Neural progenitor cell (in vitro differentiated cells): ENCODE measurements around the gene EPS8L1. TPM values are rescaled to one million over a fixed set of nuclear protein-coding genes. Genes with fewer than 3 reads are reported as not detected.
A peak's percentile ranks its signal among the peaks of the same experiment; 100 is the strongest.
"Not testable (repeated sequence)": the region's sequence is repeated elsewhere in the genome, so short reads cannot be mapped to it uniquely, and the experiment has no call there.

Experiments
- DNase-seq: peaks from one replicate; pipeline ENCODE4 v3.0.0-alpha.2; 2016; ENCODE audit warnings: low spot score
- H2AFZ ChIP-seq: fragments of 200-600 bp; sonication (generic); replicated peaks from 2 replicates; pipeline ENCODE4 v1.6.1; 2016; ENCODE audit warnings: antibody characterized with exemption
- H3F3A ChIP-seq: fragments of 200-600 bp; sonication (generic); 2 replicates; pipeline ENCODE4 v1.6.1; 2016; ENCODE audit warnings: antibody characterized with exemption, low read depth
- H3K27ac ChIP-seq: fragments of 200-600 bp; sonication (generic); 2 replicates; pipeline ENCODE4 v1.5.1; 2016; ENCODE audit warnings: mild to moderate bottlenecking
- H3K27me3 ChIP-seq: fragments of 200-600 bp; sonication (generic); 2 replicates; pipeline ENCODE4 v1.6.1; 2016; ENCODE audit warnings: mild to moderate bottlenecking, moderate library complexity
- H3K36me3 ChIP-seq: fragments of 200-600 bp; sonication (generic); 2 replicates; pipeline ENCODE4 v1.5.1; 2016
- H3K4me1 ChIP-seq: fragments of 200-600 bp; sonication (generic); 2 replicates; pipeline ENCODE4 v1.6.1; 2016; ENCODE audit warnings: mixed run types
- H3K4me2 ChIP-seq: fragments of 200-600 bp; sonication (generic); 2 replicates; pipeline ENCODE4 v1.6.1; 2016
- H3K4me3 ChIP-seq: fragments of 200-600 bp; sonication (generic); 2 replicates; pipeline ENCODE4 v1.5.1; 2016
- H3K79me2 ChIP-seq: fragments of 200-600 bp; sonication (generic); 2 replicates; pipeline ENCODE4 v1.6.1; 2016; ENCODE audit warnings: low read depth
- H3K9ac ChIP-seq: fragments of 200-600 bp; sonication (generic); 2 replicates; pipeline ENCODE4 v1.6.1; 2016
- H3K9me3 ChIP-seq: fragments of 200-600 bp; sonication (generic); 2 replicates; pipeline ENCODE4 v1.5.1; 2016; ENCODE audit warnings: low read depth
- H4K20me1 ChIP-seq: fragments of 200-600 bp; sonication (generic); 2 replicates; pipeline ENCODE4 v1.6.1; 2016; ENCODE audit warnings: low read depth
- H3K27ac Mint-ChIP-seq: 3 replicates; pipeline ENCODE4 v1.8.0; 2021; ENCODE audit warnings: mixed read lengths
- H3K27me3 Mint-ChIP-seq: 2 replicates; pipeline ENCODE4 v1.8.0; 2022; ENCODE audit warnings: low read depth, mild to moderate bottlenecking, inconsistent platforms, moderate library complexity, mixed read lengths; ENCODE audit not compliant: insufficient read depth
- H3K36me3 Mint-ChIP-seq: 3 replicates; pipeline ENCODE4 v1.8.0; 2021; ENCODE audit warnings: mixed read lengths
- H3K4me1 Mint-ChIP-seq: 3 replicates; pipeline ENCODE4 v1.8.0; 2021; ENCODE audit warnings: mixed read lengths
- H3K4me3 Mint-ChIP-seq: 3 replicates; pipeline ENCODE4 v1.8.0; 2021; ENCODE audit warnings: mild to moderate bottlenecking, moderate library complexity, mixed read lengths
- H3K9me3 Mint-ChIP-seq: 3 replicates; pipeline ENCODE4 v1.8.0; 2020; ENCODE audit warnings: mixed read lengths
- EZH2 ChIP-seq: fragments of 200-600 bp; sonication (generic); IDR thresholded peaks from 2 replicates; pipeline ENCODE4 v1.6.1; 2017; ENCODE audit warnings: antibody characterized with exemption, mild to moderate bottlenecking, moderate library complexity
- EZH2phosphoT487 ChIP-seq: fragments of 200-600 bp; sonication (generic); IDR thresholded peaks from 2 replicates; pipeline ENCODE4 v1.6.1; 2017; ENCODE audit warnings: antibody characterized with exemption
- total RNA-seq: library from RNA; depleted of rRNA; stranded (reverse); fragments of >200 nt; gene quantifications from 2 replicates; pipeline ENCODE4 v1.2.3, GENCODE V29; 2015; ENCODE audit warnings: low replicate concordance
- TF ChIP-seq, protein P1 (sequence below): fragments of 200-600 bp; sonication (generic); IDR thresholded peaks from 2 replicates; pipeline ENCODE4 v1.5.1; 2017; ENCODE audit warnings: antibody characterized with exemption, mild to moderate bottlenecking

The EPS8L1 gene
- 7.0 and 17.5 TPM in 2 replicates for total RNA-seq

DNA sequence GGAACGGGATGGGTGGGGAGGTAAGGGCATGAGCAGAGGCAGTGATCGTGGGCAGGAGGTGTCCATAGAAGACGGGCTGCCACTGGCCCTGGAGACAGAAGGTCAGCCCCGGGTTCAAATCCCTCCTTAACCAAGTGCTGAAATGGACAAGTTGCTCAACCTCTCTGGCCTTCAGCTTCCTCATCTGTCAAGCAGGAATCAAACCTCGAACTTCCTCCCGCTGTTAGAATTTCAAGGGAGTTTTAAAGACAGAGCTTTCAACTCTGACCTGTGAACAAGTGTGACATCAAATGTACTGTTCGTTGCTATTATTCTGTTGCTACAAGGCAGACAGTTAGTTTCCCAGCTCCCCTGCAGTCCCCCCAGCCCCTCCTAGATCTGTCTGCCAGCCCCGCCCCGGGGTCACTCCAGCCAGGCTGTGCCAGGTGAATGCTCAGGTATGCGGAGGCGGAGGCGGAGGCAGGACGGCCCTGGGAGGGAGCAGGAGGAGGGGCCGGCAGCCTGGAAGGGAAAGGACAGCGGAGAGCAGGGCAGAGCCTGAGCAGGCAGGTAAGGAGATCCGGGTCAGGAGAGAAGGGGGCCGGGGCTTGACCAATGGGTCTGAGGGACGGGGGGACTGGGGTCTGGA, at the start of gene EPS8L1:
Gene EPS8L1 (plus strand): TSS at position 499 of the 628 bp plus-strand sequence. CDS start 576 bp downstream, outside the sequence.
- Histone ChIP-seq H3F3A (peaks cover 4% of the 10 kb centered on the region), H2AFZ (no peak within 1 kb of the TSS), H3K4me3 (no peak within 1 kb of the TSS), H3K36me3 (no peaks in the 10 kb centered on the region), H3K9ac (no peak within 1 kb of the TSS), H3K79me2 (no peaks in the 10 kb centered on the region), H3K27ac (no peak within 1 kb of the TSS), H3K9me3 (no peaks in the 10 kb centered on the region), H3K4me1 (no peaks in the 10 kb centered on the region), H3K27me3 (peaks cover 93% of the 10 kb centered on the region), H3K4me2 (peak within 1 kb of the TSS; percentile 42), H4K20me1 (peaks cover 2% of the 10 kb centered on the region)
- DNase-seq = no peak
- H3K36me3 Mint-ChIP-seq = no peaks in the 10 kb centered on the region
- H3K27me3 Mint-ChIP-seq = peaks cover 48% of the 10 kb centered on the region
- TF ChIP-seq EZH2phosphoT487 = no peak
- no peak for TF ChIP-seq EZH2
- TF ChIP-seq, protein P1, sequence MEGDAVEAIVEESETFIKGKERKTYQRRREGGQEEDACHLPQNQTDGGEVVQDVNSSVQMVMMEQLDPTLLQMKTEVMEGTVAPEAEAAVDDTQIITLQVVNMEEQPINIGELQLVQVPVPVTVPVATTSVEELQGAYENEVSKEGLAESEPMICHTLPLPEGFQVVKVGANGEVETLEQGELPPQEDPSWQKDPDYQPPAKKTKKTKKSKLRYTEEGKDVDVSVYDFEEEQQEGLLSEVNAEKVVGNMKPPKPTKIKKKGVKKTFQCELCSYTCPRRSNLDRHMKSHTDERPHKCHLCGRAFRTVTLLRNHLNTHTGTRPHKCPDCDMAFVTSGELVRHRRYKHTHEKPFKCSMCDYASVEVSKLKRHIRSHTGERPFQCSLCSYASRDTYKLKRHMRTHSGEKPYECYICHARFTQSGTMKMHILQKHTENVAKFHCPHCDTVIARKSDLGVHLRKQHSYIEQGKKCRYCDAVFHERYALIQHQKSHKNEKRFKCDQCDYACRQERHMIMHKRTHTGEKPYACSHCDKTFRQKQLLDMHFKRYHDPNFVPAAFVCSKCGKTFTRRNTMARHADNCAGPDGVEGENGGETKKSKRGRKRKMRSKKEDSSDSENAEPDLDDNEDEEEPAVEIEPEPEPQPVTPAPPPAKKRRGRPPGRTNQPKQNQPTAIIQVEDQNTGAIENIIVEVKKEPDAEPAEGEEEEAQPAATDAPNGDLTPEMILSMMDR = no peak
- H3K9me3 Mint-ChIP-seq = peaks cover 17% of the 10 kb centered on the region
- peaks cover 8% of the 10 kb centered on the region for H3K4me1 Mint-ChIP-seq
- no peak within 1 kb of the TSS for H3K4me3 Mint-ChIP-seq
- no peak within 1 kb of the TSS for H3K27ac Mint-ChIP-seq

GRCh38 chr19:55027140-55027471, 48.6 kb upstream of the EPS8L1 start:
- not testable (repeated sequence) for H3K27ac Mint-ChIP-seq, H3K9ac ChIP-seq, H3K4me3 ChIP-seq, H3K4me2 ChIP-seq, H3K27ac ChIP-seq, H3K27me3 ChIP-seq, H4K20me1 ChIP-seq, H3K4me1 Mint-ChIP-seq, H3K4me3 Mint-ChIP-seq, H3K36me3 Mint-ChIP-seq, H3K9me3 Mint-ChIP-seq, H3F3A ChIP-seq, H3K9me3 ChIP-seq, DNase-seq, H3K36me3 ChIP-seq, H3K27me3 Mint-ChIP-seq, H3K79me2 ChIP-seq, H2AFZ ChIP-seq, H3K4me1 ChIP-seq

DNA sequence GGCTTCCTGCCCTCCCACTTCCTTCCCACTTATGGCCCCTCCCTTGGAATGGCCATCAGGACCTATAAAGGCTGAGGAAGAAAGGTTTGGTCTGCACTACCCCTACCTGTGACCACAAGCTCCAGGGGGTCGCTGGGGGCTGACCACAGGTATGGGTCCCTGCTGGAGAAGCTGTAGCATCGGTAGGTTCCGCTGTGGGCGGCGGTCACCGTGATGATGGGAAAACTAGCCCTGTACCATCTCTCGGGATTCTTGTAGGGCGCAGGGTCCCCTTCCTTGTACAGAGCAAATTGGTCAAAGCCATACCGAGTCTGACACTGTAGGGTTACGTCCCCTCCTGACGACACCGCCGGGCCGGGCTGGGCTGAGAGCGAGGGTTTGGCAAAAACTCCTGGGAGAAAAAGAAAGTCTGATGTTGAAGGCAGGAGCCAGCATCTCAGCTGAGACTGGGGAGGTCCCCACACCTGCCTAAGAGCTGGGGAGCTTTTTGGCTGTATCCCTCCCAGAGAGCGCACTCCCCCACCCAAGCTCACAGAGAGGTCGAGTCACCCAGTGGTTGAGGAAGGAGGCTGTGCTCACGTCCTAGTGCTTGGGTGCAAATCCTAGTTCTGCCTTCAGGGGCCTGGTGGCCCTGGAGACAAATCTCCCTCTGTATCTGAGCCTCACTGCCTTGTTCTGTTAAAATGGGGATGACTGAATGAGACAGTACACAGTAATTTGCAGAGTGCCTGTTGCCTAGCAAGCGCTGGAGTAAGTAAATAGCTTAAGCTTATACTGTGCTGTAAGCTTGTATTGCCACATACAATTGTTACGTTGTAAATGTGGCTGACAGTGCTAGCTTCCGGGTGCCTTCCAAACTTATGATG, 48.0 kb upstream of the EPS8L1 start:
- Mint-ChIP-seq H3K4me1 (no peaks in the 10 kb centered on the region), H3K36me3 (peaks cover 4% of the 10 kb centered on the region), H3K4me3 (no peak overlapping the region), H3K9me3 (peaks cover 2% of the 10 kb centered on the region), H3K27me3 (peaks cover 6% of the 10 kb centered on the region), H3K27ac (no peak overlapping the region)
- H3K27ac ChIP-seq = no peak overlapping the region
- peaks cover 5% of the 10 kb centered on the region for H3K79me2 ChIP-seq
- H3K4me3 ChIP-seq = no peak overlapping the region
- H3K36me3 ChIP-seq = no peaks in the 10 kb centered on the region
- TF ChIP-seq, protein P1 = no peak
- TF ChIP-seq EZH2phosphoT487 (no peak), EZH2 (no peak)
- no peaks in the 10 kb centered on the region for H3F3A ChIP-seq
- H3K4me1 ChIP-seq = no peaks in the 10 kb centered on the region
- no peaks in the 10 kb centered on the region for H3K9me3 ChIP-seq
- H3K4me2 ChIP-seq = no peak overlapping the region
- H4K20me1 ChIP-seq = no peaks in the 10 kb centered on the region
- no peak for DNase-seq
- H3K27me3 ChIP-seq = no peaks in the 10 kb centered on the region
- no peak overlapping the region for H3K9ac ChIP-seq
- H2AFZ ChIP-seq = no peak overlapping the region

- no peaks in the 10 kb centered on the region for H3K4me1 Mint-ChIP-seq
- H3K9me3 Mint-ChIP-seq = peaks cover 2% of the 10 kb centered on the region
- TF ChIP-seq, protein P1 = no peak
- TF ChIP-seq EZH2phosphoT487 = no peak
- TF ChIP-seq EZH2 = no peak
- Histone ChIP-seq H3K4me1 (no peaks in the 10 kb centered on the region), H3K4me3 (no peak overlapping the region), H2AFZ (no peak overlapping the region), H3K9me3 (no peaks in the 10 kb centered on the region), H4K20me1 (no peaks in the 10 kb centered on the region), H3K36me3 (no peaks in the 10 kb centered on the region), H3K4me2 (no peak overlapping the region), H3K79me2 (peaks cover 5% of the 10 kb centered on the region), H3K9ac (no peak overlapping the region), H3K27ac (no peak overlapping the region), H3K27me3 (no peaks in the 10 kb centered on the region), H3F3A (no peaks in the 10 kb centered on the region)
- peaks cover 6% of the 10 kb centered on the region for H3K27me3 Mint-ChIP-seq
- peak overlapping the region; percentile 50 for H3K27ac Mint-ChIP-seq
- no peak for DNase-seq
- no peak overlapping the region for H3K4me3 Mint-ChIP-seq
- H3K36me3 Mint-ChIP-seq = no peaks in the 10 kb centered on the region
Observed at GRCh38 chr19:55028757-55029156, 46.9 kb upstream of the EPS8L1 start.
